Left lobe of liver (tissue), 2 donors: ENCODE data around the gene SLC45A3. TPM values are rescaled to one million over a fixed set of nuclear protein-coding genes. Genes with fewer than 3 reads are reported as not detected.

Experiments
- ATAC-seq: fragments of 200-7000 bp; cut with Tn5 transposase; one replicate; pipeline ENCODE4 v1.9.1; 2020; ENCODE audit warnings: mild to moderate bottlenecking, moderate library complexity
- DNase-seq: peaks from one replicate; pipeline ENCODE4 v3.0.0-alpha.2; 2020; ENCODE audit warnings: low spot score
- total RNA-seq: library from RNA; stranded (reverse); gene quantifications from one replicate; pipeline ENCODE4 v1.2.1, GENCODE V29; 2021
- donor health status: DM: no; HTN: no; CAD: no; lungs with moderate emphysema.
- donor health status: DM: no; HTN: yes; CAD: no.

Gene SLC45A3
- total RNA-seq, 1 donor from 2014 or later = 21.2 TPM

GRCh38 chr1:205701891-205702290, 21.6 kb upstream of the SLC45A3 start:
- DNase-seq (no peak), ATAC-seq (no peak)

- ATAC-seq (no peak), DNase-seq (peak; percentile 33)
Observed at GRCh38 chr1:205701420-205701819, 21.1 kb upstream of the SLC45A3 start.

GRCh38 chr1:205700865-205701401, 20.6 kb upstream of the SLC45A3 start:
- ATAC-seq (peak; percentile 23), DNase-seq (peak; percentile 37)

GRCh38 chr1:205699416-205699815, 19.1 kb upstream of the SLC45A3 start:
- peak; percentile 43 for DNase-seq
- peak; percentile 63 for ATAC-seq

GRCh38 chr1:205698921-205699320, 18.6 kb upstream of the SLC45A3 start:
- ATAC-seq = no peak

DNA sequence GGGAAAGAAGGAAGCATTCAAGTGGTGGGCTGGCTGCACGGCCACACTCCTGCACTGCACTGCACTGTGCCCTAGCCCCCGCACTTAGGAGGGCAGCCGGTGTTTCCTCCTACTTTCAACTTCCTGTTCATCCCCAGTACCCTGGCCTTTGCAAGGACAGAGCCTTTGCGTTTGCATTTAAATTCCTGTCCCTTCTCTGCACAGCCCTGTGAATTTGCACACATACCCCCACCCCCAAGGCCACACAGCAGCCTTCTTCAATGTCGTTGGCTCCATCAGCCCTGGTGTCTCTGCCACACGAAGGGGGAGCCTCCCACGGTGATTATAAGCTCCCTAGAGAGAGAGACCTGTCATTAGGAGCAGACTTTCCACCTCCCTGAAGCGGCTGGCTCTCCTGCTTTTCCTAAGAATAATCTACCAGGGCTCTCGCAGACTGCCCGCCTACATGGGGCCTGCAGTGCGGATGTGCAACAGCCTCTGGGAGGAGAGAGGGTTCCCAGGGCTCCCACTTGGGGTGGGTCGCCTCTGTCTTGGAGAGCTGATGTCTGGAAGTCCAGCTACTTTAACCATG, 13.2 kb upstream of the SLC45A3 start:
- DNase-seq (no peak), ATAC-seq (no peak)

More at GRCh38 chr1:205698921-205699320, 18.6 kb upstream of the SLC45A3 start:
- DNase-seq = no peak

- DNase-seq (no peak), ATAC-seq (no peak)
Observed at GRCh38 chr1:205692423-205692822, 12.1 kb upstream of the SLC45A3 start.

GRCh38 chr1:205690122-205690756, 9.9 kb upstream of the SLC45A3 start:
- ATAC-seq = peak; percentile 77
- DNase-seq = no peak

- ATAC-seq (no peak), DNase-seq (no peak)
Observed at GRCh38 chr1:205689479-205689878, 9.2 kb upstream of the SLC45A3 start.

DNA sequence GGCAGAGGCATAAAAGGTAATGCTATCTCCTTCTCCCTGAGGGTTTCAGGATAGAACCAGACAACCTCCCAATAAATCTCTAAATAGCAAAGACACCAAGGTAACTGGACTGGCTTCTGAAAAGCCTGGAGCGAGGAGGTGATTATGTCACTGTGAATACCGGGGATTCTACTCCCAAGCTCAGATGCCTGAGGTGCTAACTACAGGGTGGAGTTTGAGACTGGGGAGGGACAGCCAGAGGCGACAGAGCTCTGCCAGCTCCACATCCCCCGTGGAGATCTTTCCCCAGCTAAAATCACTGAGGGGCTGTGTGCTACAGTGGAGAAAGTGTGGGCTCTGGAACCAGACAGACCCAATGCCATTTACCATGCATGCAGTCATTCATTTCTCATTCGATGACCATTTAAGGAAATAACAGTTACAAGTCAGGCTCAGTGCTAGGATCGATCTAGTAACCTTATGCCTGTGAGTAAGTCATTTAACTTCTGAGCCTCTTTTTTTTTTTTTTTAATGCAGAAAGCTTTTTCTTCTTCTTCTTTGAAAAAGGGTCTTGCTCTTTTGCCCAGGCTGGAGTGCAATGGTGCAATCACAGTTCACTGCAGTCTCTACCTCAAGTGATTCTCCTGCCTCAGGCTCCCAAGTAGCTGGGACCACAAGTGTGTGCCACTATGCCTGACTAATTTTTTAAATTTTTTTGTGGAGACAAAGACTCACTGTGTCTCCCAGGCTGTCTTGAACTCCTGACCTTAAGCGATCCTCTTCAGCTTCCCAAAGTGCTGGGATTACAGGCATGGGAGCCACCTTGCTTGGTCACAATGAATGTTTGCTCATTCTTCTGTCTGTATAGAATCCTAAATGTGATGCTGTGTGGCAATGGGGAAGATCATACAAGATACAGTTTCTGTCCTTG, 8.1 kb upstream of the SLC45A3 start:
- ATAC-seq (no peak), DNase-seq (no peak)

DNA sequence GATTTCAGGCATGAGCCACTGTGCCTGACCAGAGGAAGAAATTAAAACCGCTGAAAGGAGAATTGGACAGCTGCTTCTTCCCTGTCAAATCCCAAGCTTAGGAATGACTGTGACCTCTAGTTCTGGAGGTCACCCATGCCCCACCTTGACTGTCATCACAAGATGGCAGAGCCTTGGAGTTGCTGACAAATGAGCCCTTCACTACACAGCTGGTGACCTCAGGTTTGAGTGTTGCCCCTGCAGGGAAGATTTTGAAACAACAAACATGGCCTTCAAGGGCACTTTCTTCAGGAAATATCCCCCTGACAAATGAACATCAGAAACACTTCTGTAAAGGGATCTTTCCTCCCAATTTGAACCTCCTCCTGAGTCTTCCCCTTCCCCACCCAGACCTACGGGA, 6.9 kb upstream of the SLC45A3 start:
- ATAC-seq (no peak), DNase-seq (no peak)

DNA sequence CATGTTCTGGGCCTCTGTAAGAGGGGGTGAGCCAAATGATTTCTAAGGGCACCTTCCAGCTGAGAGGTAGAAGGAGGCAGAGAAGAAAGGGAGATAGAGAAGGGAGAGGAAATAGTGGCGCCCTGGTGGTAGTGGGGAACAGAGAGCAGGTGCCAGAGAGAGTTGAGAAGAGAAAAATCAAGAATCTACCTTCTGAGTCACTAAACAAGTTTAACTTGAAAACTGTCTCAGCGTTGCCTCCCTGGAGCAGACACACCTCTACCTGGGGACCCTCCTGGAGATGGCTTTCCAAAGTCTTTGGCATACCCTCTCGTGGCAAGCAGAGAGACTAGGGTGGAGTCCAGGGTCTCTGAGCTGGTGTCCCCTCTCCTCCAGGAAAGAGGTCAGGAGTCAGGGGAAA, 1.1 kb upstream of the SLC45A3 start:
- DNase-seq (no peak), ATAC-seq (no peak)

DNA sequence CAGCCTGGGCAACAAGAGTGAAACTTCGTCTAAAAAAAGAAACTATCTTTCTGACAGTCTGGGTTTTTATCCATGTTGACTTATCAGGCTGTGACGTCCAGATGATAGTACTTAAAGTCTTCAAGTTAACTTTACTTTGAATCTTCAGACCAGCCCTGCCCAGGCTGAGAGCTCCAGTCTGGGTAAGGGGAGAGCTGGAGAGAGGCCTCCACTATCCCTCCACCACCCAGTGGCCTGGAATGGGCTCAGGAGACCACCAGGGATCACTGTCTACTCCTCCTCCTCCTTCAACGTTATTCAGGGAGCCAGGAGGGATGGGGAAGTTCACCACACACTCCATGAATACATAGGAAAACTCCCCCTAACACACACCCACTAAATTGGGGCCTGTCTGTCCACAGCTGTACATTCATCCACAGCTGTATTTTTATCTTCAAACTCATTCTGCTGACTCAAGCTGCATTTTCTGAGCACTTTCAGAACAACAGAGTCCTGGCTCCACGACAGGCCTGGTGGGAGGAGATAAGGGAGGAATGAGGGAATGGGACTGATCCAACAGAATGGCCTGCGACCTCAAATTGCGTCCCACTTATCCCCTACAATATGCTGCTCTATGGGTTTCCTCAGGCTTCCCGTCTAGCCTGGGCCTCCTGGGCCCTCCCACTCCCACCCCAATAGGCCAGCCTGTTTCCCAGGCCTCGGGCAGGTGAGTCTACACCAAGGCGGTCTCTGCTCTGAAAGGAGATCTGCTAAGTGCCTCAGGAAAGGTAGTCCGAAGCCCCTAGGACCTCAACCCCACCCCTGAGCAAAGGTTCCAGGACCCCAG, 1.8 kb downstream of the SLC45A3 start:
- no peak for DNase-seq
- peak; percentile 42 for ATAC-seq

GRCh38 chr1:205677167-205677566, 3.1 kb downstream of the SLC45A3 start:
- DNase-seq = no peak
- no peak for ATAC-seq

GRCh38 chr1:205676597-205676996, 3.7 kb downstream of the SLC45A3 start:
- no peak for DNase-seq

DNA sequence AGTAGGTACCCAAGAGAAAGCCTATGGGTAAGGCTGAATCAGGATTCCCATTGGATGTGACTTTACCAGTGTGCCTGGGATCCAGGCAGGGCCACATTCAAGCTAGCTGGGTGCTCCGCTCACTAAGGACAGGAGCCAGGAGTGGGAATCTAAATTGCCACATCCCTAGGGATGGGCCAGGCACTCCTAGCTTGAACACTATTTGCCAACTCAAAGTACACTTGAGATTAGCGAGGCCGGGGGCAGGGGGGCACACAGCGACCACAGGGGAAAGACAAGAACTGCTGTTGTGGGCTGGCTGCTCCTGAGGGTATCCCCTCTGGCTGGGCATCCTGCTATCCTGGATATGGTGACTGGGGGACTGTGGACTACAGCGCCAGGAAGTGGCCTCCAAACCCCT, 4.3 kb downstream of the SLC45A3 start:
- DNase-seq = peak; percentile 80
- ATAC-seq = peak; percentile 45

More at GRCh38 chr1:205676597-205676996, 3.7 kb downstream of the SLC45A3 start:
- peak; percentile 6 for ATAC-seq

DNA sequence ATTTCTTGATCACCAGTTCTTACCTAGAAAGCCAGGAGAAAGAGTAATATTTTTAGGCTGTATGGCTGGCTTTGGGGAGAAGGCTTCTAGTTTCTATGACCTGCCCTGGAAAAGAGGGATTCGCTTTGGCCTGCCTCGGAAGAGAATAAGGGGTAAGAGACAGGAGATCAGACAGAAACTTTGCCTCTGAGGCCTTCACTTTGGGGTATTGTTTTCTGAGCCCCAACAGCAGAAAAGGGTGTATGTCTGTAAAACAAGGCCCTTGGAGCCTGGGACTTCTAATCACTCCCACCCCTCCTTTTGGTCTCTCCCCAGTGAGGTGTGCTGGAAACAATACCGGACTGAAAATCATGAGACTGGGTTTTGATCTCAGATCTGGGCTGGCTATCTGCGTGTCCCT, 5.1 kb downstream of the SLC45A3 start:
- DNase-seq (no peak), ATAC-seq (no peak)

DNA sequence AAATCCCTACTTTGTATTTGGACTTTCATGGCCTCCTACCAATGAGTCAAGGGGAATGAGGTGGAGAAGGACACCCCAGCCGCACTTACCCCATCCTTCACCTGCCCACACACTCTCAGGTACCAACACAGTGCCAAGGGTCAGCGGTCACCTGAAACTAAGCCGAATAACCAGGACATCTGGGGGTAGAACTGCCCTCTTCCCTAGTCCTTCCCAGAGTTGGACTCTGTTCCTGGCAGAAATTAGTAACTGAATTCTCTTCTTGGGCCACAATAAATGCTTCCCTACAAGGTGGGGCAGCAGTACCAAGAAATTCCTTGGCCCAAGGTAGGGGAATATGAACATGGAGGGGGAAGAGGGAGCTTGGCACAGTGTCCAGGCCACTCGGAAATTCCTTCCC, 7.3 kb downstream of the SLC45A3 start:
- DNase-seq (peak; percentile 83), ATAC-seq (peak; percentile 43)

DNA sequence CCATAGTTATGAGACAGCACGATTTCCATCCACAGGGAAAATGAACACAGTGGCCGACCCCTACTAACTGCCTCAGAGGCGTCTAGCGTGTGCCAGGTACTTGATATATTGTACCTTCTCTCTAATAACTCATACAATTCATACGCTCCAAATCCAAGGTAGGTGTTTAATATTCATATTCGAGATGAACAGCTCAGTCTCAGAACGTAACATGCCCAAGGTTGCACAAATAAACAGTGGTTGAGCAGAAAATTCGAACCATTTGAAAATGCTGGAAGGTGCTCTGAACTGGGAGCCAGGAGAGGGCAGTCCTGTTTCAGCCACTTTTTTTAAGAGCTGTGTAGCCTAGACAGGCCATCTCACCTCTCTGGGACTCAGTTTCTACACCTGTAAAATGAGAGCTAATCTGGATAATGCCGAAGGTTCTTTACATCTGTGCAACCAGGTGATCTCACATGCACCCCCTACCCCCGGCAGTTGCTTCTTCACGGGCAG, 7.9 kb downstream of the SLC45A3 start:
- no peak for DNase-seq
- ATAC-seq = peak; percentile 32
